Activated CD4-positive, alpha-beta memory T cell treated with anti-CD3 and anti-CD28 coated beads for 36 hours (primary cell): ENCODE results near the gene TGIF2. TPM values are rescaled to one million over a fixed set of nuclear protein-coding genes. Genes with fewer than 3 reads are reported as not detected.
A peak's percentile ranks its signal among the peaks of the same experiment; 100 is the strongest.

Experiments
- CTCF ChIA-PET: fragments of 350-600 bp; sonication (Branson Sonifier 250); formaldehyde crosslinking; loops from one replicate; lab custom pipeline; 2021; ENCODE audit warnings: antibody characterized with exemption, inconsistent platforms; lab: Charles Lee
- POLR2A ChIA-PET: fragments of 350-600 bp; sonication (Branson Sonifier 250); formaldehyde crosslinking; loops from one replicate; lab custom pipeline; 2021; ENCODE audit warnings: antibody characterized with exemption; lab: Charles Lee
- DNase-seq: peaks from one replicate; pipeline ENCODE4 v3.0.0-alpha.2; 2020
- H3K27ac Mint-ChIP-seq: one replicate; pipeline ENCODE4 v1.8.0; 2021; ENCODE audit warnings: mixed read lengths
- H3K27me3 Mint-ChIP-seq: one replicate; pipeline ENCODE4 v1.8.0; 2021; ENCODE audit warnings: mixed read lengths
- H3K36me3 Mint-ChIP-seq: one replicate; pipeline ENCODE4 v1.8.0; 2021; ENCODE audit warnings: mixed read lengths
- H3K4me1 Mint-ChIP-seq: one replicate; pipeline ENCODE4 v1.8.0; 2021; ENCODE audit warnings: low read depth, mixed read lengths
- H3K4me3 Mint-ChIP-seq: one replicate; pipeline ENCODE4 v1.8.0; 2021; ENCODE audit warnings: mild to moderate bottlenecking, mixed read lengths
- H3K9me3 Mint-ChIP-seq: one replicate; pipeline ENCODE4 v1.8.0; 2021; ENCODE audit warnings: mixed read lengths
- intact Hi-C: fragments of 100-400 bp; cut with micrococcal nuclease; formaldehyde crosslinking; loops from one replicate; pipeline ENCODE4 v1.15.1; 2023
- total RNA-seq, 2 experiments: library from RNA; stranded (reverse); gene quantifications; one replicate each; pipeline ENCODE4 v1.2.3, GENCODE V29; 2021

TGIF2 gene
- total RNA-seq, 2 experiments from 2014 or later: 39.7 to 43.0 TPM

DNA sequence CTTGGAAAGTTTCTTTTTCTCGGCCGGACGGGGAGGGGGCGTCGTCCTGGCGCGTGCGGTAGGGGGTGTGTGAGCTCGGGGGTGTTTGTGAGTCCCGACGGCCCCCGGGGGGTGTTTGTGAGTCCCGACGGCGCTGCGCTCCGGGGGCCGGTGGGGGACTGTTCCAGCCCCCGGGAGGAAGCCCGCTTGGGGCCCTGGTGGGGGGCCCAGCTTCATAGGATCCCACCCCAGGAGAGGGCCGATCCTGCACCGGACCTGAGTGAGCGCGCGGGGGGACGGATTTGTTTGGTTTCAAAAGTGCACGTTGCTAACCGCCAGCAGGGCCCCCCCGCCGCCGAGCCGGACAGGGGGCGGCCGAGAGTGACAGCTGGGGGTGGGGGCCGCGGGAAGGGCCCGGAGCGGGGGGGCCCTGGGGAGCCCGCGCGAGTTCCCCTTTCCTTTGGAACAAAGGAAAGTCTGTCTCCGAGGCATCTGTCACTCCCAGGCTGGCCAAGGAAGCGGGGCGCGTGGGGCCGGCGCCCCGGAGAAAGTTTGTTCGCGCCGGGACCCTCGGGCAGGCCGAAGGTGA lies 485 bp downstream of the TGIF2 start:
- H3K4me1 Mint-ChIP-seq: peaks cover 35% of the 10 kb centered on the region

DNA sequence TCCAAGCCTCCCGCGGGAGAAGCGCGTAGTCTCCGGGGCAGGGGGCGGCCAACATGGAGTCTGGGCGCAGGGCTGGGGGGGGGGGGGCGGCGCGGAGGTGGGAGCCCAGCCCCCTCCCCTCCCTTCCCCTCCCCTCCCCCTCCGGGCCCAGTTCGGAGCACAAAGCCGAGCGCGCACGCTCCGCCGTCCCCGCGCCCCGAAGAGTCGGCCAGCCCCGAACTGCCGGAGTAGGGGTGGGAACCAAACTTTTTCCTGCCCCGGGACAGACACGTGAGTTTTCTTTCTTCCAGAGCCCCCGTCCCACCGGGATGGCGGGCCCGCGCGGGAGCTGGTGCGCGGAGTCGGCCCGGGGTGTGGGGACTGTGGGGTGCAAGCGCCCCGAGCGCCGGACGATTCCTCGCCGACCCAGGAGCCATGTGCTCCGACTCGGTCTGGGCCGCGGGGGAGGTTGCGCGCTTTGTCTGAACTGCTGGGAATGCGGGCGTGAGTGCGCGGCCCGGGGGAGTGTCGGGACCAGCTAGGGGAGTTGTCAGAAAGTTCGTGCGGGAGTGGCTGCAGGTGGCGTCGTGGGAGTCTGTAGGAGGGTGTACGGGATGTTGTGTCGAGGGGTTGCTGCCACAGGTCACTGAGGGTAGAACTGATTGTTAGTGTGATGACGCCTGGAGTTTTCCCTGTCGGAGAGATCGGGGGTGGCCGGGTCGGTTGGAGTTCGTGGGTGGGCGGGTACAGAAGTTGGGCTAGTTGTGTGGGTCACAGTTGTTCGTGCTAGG lies 1.2 kb downstream of the TGIF2 start:
- H3K36me3 Mint-ChIP-seq: peaks cover 17% of the 10 kb centered on the region
- POLR2A ChIA-PET: interaction anchor here (0.9 to 5.1 kb wide), 11 partner anchors 8 to 159 kb away, joined by 3 to 51 read pairs (median 5); partner anchors contain the start of genes RAB5IF and SLA2
- H3K4me3 Mint-ChIP-seq: peak overlapping the region; percentile 87
- peak overlapping the region; percentile 88 for H3K27ac Mint-ChIP-seq
- peak; percentile 59 for DNase-seq
- H3K9me3 Mint-ChIP-seq: no peaks in the 10 kb centered on the region
- CTCF ChIA-PET: interaction anchor here (1.2 to 5.6 kb wide), 5 partner anchors 14 to 31 kb away, joined by 3 to 40 read pairs (median 6); partner anchors contain the start of gene RAB5IF
- H3K4me1 Mint-ChIP-seq: peaks cover 35% of the 10 kb centered on the region
- H3K27me3 Mint-ChIP-seq: no peaks in the 10 kb centered on the region
- intact Hi-C loops: no loop called here

More for the DNA sequence above, 485 bp downstream of the TGIF2 start:
- intact Hi-C loops: loop anchor here (1.0 to 2.0 kb wide), 5 partner anchors 18 to 172 kb away; partner anchors contain the start of gene NDRG3
- H3K9me3 Mint-ChIP-seq: no peaks in the 10 kb centered on the region
- peak overlapping the region; percentile 66 for H3K4me3 Mint-ChIP-seq
- POLR2A ChIA-PET: interaction anchor here (0.9 to 5.1 kb wide), 12 partner anchors 9 to 620 kb away, joined by 3 to 51 read pairs (median 6); partner anchors contain the start of genes RAB5IF, SCAND1 and SLA2
- peak; percentile 32 for DNase-seq
- no peaks in the 10 kb centered on the region for H3K27me3 Mint-ChIP-seq
- peaks cover 13% of the 10 kb centered on the region for H3K36me3 Mint-ChIP-seq
- peak overlapping the region; percentile 88 for H3K27ac Mint-ChIP-seq
- CTCF ChIA-PET: interaction anchor here (1.2 to 5.6 kb wide), 4 partner anchors 15 to 39 kb away, joined by 3 to 40 read pairs (median 8); partner anchors contain the start of gene RAB5IF

GRCh38 chr20:36576081-36576445 lies 2.7 kb downstream of the TGIF2 start:
- Mint-ChIP-seq H3K9me3 (no peaks in the 10 kb centered on the region), H3K4me3 (peak overlapping the region; percentile 87), H3K27me3 (no peaks in the 10 kb centered on the region), H3K4me1 (peaks cover 38% of the 10 kb centered on the region), H3K27ac (no peak overlapping the region), H3K36me3 (peaks cover 28% of the 10 kb centered on the region)
- no peak for DNase-seq
- intact Hi-C loops: no loop called here
- CTCF ChIA-PET: interaction anchor here (0.6 to 5.6 kb wide), 6 partner anchors 12 to 600 kb away, joined by 3 to 40 read pairs (median 5); partner anchors contain the start of gene RAB5IF
- POLR2A ChIA-PET: interaction anchor here (0.7 to 5.1 kb wide), 4 partner anchors 9 to 29 kb away, joined by 3 to 51 read pairs (median 4); partner anchors contain the start of gene RAB5IF

DNA sequence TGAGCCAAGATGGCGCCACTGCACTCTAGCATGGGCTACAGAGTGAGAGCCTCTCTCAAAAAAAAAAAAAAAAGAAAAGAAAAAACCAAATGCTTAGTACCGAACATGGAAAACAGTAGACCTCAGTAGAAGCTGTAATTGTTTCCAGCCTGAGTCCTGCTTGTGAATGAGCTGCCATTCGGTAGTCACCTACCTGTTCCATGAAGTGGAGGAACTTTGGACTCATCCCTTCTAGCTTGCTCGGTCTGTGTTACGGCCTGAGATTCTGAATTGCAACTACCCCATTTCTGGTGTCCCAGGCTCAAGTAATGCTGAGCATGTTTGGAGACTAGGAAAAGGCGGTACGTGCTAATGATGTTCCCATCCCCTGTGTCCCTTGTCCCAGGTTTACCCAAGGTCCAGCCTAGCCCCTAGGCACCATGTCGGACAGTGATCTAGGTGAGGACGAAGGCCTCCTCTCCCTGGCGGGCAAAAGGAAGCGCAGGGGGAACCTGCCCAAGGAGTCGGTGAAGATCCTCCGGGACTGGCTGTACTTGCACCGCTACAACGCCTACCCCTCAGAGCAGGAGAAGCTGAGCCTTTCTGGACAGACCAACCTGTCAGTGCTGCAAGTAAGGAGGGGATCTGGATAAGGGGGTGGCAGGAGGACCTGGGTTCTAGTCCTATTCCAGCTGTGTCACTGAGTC lies 5.1 kb downstream of the TGIF2 start:
- DNase-seq: no peak
- intact Hi-C loops: no loop called here
- peaks cover 39% of the 10 kb centered on the region for H3K4me1 Mint-ChIP-seq
- ChIA-PET POLR2A (no interaction called here), CTCF (interaction anchor here (1.1 to 1.5 kb wide), 3 partner anchors 13 to 28 kb away, joined by 3 to 5 read pairs (median 4); partner anchors contain the start of gene RAB5IF)
- H3K4me3 Mint-ChIP-seq: no peak overlapping the region
- no peak overlapping the region for H3K27ac Mint-ChIP-seq
- no peaks in the 10 kb centered on the region for H3K27me3 Mint-ChIP-seq
- H3K9me3 Mint-ChIP-seq: no peaks in the 10 kb centered on the region
- H3K36me3 Mint-ChIP-seq: peaks cover 40% of the 10 kb centered on the region

DNA sequence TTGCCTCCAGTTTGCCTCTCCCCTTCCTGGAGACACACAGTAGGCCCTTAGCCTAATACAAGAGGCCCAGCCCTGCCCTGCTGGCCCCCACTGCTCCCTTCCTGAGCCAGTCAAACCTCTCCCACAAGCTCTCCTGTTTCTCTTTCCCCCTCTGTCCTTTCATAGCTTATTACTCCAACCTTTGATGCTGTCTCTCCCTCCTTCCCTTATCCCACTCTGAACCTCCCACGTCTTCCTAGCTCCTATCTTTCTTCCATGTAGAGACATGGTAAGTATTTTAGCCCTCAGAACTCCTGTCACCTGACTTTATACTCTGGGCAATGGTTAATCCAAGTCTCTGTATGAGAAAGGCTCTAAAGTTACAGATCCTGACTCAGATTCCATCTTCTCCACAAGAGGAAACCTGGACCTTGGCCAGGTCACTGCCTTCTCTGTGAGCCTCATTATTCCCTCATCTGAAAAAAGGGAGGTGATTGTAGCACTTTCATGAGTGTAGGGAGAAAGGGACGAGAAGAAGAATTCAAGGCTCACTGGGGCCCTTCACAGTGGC lies 6.7 kb downstream of the TGIF2 start:
- Mint-ChIP-seq H3K4me3 (no peak overlapping the region), H3K4me1 (peaks cover 34% of the 10 kb centered on the region), H3K27ac (peak overlapping the region; percentile 34), H3K9me3 (no peaks in the 10 kb centered on the region), H3K36me3 (peaks cover 39% of the 10 kb centered on the region), H3K27me3 (no peaks in the 10 kb centered on the region)
- intact Hi-C loops: no loop called here
- ChIA-PET CTCF (no interaction called here), POLR2A (no interaction called here)
- no peak for DNase-seq

DNA sequence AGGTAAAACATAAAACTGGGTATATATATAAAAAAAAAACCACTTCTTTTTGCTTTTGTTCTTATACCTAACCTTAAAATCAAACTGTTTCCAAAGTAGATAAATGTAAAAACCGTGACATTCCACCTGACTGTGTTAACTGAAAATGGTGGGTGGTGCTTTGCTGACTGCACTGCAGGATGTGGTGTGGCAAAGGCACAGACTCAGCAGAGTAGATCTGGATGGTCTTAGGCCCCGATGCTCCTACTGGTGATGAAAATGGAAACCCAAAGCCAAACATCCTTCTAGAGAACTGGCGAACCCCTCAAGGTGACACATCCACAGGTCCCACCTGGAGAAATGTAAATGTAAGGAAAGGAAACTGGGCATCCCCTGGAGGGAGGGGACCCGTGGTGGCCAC lies 8.9 kb downstream of the TGIF2 start:
- H3K4me1 Mint-ChIP-seq: peaks cover 25% of the 10 kb centered on the region
- H3K27ac Mint-ChIP-seq: peak overlapping the region; percentile 84
- H3K9me3 Mint-ChIP-seq: no peaks in the 10 kb centered on the region
- H3K27me3 Mint-ChIP-seq: no peaks in the 10 kb centered on the region
- no peak overlapping the region for H3K4me3 Mint-ChIP-seq
- peaks cover 38% of the 10 kb centered on the region for H3K36me3 Mint-ChIP-seq
- DNase-seq: peak; percentile 60
- intact Hi-C loops: loop anchor here (1.0 kb wide), 1 partner anchor 12 kb away; no protein-coding TSS in a partner anchor
- ChIA-PET POLR2A (interaction anchor here (1.6 kb wide), 1 partner anchor 13 kb away, joined by 3 read pairs; no protein-coding TSS in a partner anchor), CTCF (no interaction called here)

- H3K4me1 Mint-ChIP-seq: peaks cover 29% of the 10 kb centered on the region
- H3K36me3 Mint-ChIP-seq: peaks cover 43% of the 10 kb centered on the region
- intact Hi-C loops: loop anchor here (1.0 kb wide), 1 partner anchor 11 kb away; no protein-coding TSS in a partner anchor
- no peak for DNase-seq
- POLR2A ChIA-PET: interaction anchor here (0.6 to 1.6 kb wide), 2 partner anchors 8 to 13 kb away, joined by 3 read pairs; no protein-coding TSS in a partner anchor
- peak overlapping the region; percentile 84 for H3K27ac Mint-ChIP-seq
- no peaks in the 10 kb centered on the region for H3K9me3 Mint-ChIP-seq
- CTCF ChIA-PET: no interaction called here
- H3K27me3 Mint-ChIP-seq: no peaks in the 10 kb centered on the region
- no peak overlapping the region for H3K4me3 Mint-ChIP-seq
Observed at GRCh38 chr20:36582821-36583220, 9.4 kb downstream of the TGIF2 start.

GRCh38 chr20:36584018-36584481 lies 10.7 kb downstream of the TGIF2 start:
- ChIA-PET POLR2A (interaction anchor here (1.6 kb wide), 1 partner anchor 12 kb away, joined by 3 read pairs; no protein-coding TSS in a partner anchor), CTCF (interaction anchor here (1.2 kb wide), 1 partner anchor 10 kb away, joined by 4 read pairs; no protein-coding TSS in a partner anchor)
- H3K4me1 Mint-ChIP-seq: peaks cover 27% of the 10 kb centered on the region
- no peak for DNase-seq
- peaks cover 41% of the 10 kb centered on the region for H3K36me3 Mint-ChIP-seq
- no peaks in the 10 kb centered on the region for H3K27me3 Mint-ChIP-seq
- no peaks in the 10 kb centered on the region for H3K9me3 Mint-ChIP-seq
- no peak overlapping the region for H3K4me3 Mint-ChIP-seq
- intact Hi-C loops: no loop called here
- H3K27ac Mint-ChIP-seq: peak overlapping the region; percentile 26

GRCh38 chr20:36585410-36586125 lies 12.2 kb downstream of the TGIF2 start:
- H3K4me3 Mint-ChIP-seq: no peak overlapping the region
- no peaks in the 10 kb centered on the region for H3K27me3 Mint-ChIP-seq
- H3K36me3 Mint-ChIP-seq: peaks cover 28% of the 10 kb centered on the region
- DNase-seq: no peak
- H3K27ac Mint-ChIP-seq: no peak overlapping the region
- H3K9me3 Mint-ChIP-seq: no peaks in the 10 kb centered on the region
- ChIA-PET CTCF (interaction anchor here (0.7 to 2.0 kb wide), 2 partner anchors 8 to 11 kb away, joined by 4 to 6 read pairs; no protein-coding TSS in a partner anchor), POLR2A (interaction anchor here (0.6 kb wide), 1 partner anchor 9 kb away, joined by 4 read pairs; no protein-coding TSS in a partner anchor)
- intact Hi-C loops: no loop called here
- H3K4me1 Mint-ChIP-seq: peaks cover 24% of the 10 kb centered on the region

- H3K4me3 Mint-ChIP-seq: no peak overlapping the region
- H3K4me1 Mint-ChIP-seq: peaks cover 28% of the 10 kb centered on the region
- POLR2A ChIA-PET: interaction anchor here (1.5 to 2.1 kb wide), 2 partner anchors 12 to 14 kb away, joined by 5 to 6 read pairs; partner anchors contain the start of gene TGIF2
- CTCF ChIA-PET: interaction anchor here (0.6 to 1.9 kb wide), 4 partner anchors 13 to 149 kb away, joined by 3 to 12 read pairs (median 3); partner anchors contain the start of gene TGIF2
- H3K9me3 Mint-ChIP-seq: no peaks in the 10 kb centered on the region
- peaks cover 26% of the 10 kb centered on the region for H3K36me3 Mint-ChIP-seq
- no peaks in the 10 kb centered on the region for H3K27me3 Mint-ChIP-seq
- peak overlapping the region; percentile 24 for H3K27ac Mint-ChIP-seq
- intact Hi-C loops: no loop called here
- DNase-seq: no peak
Observed at GRCh38 chr20:36587388-36588070, 14.1 kb downstream of the TGIF2 start.
